Measurements from ENCODE around the gene TMEM212. TPM values are rescaled to one million over a fixed set of nuclear protein-coding genes. Genes with fewer than 3 reads are reported as not detected.

TMEM212 gene
- total and polyA plus RNA-seq, 9 of the 15 experiments (the other 6 are each of a cell fraction or from before 2014, with no cell fraction given): not detected

DNA sequence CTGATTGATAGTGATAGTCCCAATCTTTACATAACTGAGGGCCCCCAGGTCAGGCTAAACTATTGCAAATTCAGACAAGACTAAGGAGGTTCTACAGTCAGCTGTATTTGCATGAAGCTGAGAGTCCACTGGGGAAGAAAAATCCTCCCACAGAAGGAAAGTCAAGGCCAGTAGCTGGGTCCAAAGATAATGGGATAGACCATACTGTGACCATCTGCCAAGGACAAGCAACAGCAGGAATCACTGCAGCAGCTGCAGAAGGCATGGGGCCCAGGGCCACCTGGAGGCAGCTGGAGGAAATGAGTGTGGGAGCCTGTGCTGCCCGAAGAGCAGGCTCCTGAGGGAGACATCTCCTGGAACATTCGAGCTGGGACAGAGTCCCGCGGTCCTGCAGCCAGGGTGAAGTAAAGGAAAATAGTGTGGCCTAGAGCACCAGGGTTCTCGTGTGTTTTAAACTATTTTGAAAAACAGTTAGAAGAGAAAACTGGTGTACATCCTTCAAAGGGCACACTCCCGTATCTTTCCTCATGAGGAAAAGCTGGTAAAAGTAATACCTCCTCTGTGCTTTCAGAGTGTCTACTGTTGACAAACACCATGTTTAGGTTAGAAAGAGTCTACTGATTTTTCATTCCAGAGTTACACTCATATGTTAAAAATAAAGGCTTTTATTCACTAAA is 13.2 kb upstream of the TMEM212 start (continued):
- TF ChIP-seq, protein P1, sequence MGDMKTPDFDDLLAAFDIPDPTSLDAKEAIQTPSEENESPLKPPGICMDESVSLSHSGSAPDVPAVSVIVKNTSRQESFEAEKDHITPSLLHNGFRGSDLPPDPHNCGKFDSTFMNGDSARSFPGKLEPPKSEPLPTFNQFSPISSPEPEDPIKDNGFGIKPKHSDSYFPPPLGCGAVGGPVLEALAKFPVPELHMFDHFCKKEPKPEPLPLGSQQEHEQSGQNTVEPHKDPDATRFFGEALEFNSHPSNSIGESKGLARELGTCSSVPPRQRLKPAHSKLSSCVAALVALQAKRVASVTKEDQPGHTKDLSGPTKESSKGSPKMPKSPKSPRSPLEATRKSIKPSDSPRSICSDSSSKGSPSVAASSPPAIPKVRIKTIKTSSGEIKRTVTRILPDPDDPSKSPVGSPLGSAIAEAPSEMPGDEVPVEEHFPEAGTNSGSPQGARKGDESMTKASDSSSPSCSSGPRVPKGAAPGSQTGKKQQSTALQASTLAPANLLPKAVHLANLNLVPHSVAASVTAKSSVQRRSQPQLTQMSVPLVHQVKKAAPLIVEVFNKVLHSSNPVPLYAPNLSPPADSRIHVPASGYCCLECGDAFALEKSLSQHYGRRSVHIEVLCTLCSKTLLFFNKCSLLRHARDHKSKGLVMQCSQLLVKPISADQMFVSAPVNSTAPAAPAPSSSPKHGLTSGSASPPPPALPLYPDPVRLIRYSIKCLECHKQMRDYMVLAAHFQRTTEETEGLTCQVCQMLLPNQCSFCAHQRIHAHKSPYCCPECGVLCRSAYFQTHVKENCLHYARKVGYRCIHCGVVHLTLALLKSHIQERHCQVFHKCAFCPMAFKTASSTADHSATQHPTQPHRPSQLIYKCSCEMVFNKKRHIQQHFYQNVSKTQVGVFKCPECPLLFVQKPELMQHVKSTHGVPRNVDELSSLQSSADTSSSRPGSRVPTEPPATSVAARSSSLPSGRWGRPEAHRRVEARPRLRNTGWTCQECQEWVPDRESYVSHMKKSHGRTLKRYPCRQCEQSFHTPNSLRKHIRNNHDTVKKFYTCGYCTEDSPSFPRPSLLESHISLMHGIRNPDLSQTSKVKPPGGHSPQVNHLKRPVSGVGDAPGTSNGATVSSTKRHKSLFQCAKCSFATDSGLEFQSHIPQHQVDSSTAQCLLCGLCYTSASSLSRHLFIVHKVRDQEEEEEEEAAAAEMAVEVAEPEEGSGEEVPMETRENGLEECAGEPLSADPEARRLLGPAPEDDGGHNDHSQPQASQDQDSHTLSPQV (IDR thresholded peaks at IDR 0.05): peak; percentile 25; the same call in 1 of the 2 replicates
- TF ChIP-seq, protein P2, sequence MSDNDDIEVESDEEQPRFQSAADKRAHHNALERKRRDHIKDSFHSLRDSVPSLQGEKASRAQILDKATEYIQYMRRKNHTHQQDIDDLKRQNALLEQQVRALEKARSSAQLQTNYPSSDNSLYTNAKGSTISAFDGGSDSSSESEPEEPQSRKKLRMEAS (CRISPR knock-in tag; IDR thresholded peaks at IDR 0.05): peak; percentile 54; the same call in 1 of the 2 replicates
- TF ChIP-seq ZNF224 (CRISPR knock-in tag; IDR thresholded peaks at IDR 0.05): no peak
- TF ChIP-seq CC2D1A (IDR thresholded peaks at IDR 0.05): peak; percentile 38; the same call in 1 of the 2 replicates
- no peak for TF ChIP-seq ZNF830 (CRISPR knock-in tag; IDR thresholded peaks at IDR 0.05)
- TF ChIP-seq SMARCE1 (IDR thresholded peaks at IDR 0.05): no peak
- TF ChIP-seq KDM1A (IDR thresholded peaks at IDR 0.05): peak; percentile 87
- TF ChIP-seq, protein P3, sequence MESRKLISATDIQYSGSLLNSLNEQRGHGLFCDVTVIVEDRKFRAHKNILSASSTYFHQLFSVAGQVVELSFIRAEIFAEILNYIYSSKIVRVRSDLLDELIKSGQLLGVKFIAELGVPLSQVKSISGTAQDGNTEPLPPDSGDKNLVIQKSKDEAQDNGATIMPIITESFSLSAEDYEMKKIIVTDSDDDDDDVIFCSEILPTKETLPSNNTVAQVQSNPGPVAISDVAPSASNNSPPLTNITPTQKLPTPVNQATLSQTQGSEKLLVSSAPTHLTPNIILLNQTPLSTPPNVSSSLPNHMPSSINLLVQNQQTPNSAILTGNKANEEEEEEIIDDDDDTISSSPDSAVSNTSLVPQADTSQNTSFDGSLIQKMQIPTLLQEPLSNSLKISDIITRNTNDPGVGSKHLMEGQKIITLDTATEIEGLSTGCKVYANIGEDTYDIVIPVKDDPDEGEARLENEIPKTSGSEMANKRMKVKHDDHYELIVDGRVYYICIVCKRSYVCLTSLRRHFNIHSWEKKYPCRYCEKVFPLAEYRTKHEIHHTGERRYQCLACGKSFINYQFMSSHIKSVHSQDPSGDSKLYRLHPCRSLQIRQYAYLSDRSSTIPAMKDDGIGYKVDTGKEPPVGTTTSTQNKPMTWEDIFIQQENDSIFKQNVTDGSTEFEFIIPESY (CRISPR knock-in tag; IDR thresholded peaks at IDR 0.05): 0 out of 2 replicates have a peak, but pooled peaks have one; percentile 19
- TF ChIP-seq, protein P4, sequence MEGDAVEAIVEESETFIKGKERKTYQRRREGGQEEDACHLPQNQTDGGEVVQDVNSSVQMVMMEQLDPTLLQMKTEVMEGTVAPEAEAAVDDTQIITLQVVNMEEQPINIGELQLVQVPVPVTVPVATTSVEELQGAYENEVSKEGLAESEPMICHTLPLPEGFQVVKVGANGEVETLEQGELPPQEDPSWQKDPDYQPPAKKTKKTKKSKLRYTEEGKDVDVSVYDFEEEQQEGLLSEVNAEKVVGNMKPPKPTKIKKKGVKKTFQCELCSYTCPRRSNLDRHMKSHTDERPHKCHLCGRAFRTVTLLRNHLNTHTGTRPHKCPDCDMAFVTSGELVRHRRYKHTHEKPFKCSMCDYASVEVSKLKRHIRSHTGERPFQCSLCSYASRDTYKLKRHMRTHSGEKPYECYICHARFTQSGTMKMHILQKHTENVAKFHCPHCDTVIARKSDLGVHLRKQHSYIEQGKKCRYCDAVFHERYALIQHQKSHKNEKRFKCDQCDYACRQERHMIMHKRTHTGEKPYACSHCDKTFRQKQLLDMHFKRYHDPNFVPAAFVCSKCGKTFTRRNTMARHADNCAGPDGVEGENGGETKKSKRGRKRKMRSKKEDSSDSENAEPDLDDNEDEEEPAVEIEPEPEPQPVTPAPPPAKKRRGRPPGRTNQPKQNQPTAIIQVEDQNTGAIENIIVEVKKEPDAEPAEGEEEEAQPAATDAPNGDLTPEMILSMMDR (IDR thresholded peaks at IDR 0.05 in 2 of 3, conservative IDR thresholded peaks at IDR 0.05 in 1 of 3; ENCODE audit: insufficient read depth in 2 of 3, low read depth in 1 of 3, low read length in 3 of 3): peak; percentile 71 to 83 (median 75)
- TF ChIP-seq, protein P5, sequence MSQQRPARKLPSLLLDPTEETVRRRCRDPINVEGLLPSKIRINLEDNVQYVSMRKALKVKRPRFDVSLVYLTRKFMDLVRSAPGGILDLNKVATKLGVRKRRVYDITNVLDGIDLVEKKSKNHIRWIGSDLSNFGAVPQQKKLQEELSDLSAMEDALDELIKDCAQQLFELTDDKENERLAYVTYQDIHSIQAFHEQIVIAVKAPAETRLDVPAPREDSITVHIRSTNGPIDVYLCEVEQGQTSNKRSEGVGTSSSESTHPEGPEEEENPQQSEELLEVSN (IDR thresholded peaks at IDR 0.05; ENCODE audit: borderline replicate concordance in 1 of 2, extremely low read depth in 1 of 2, insufficient read depth in 1 of 2, insufficient read length in 1 of 2, low read depth in 1 of 2, low read length in 1 of 2, poor library complexity in 1 of 2, severe bottlenecking in 1 of 2): no peak
- 0 out of 2 replicates have a peak, but pooled peaks have one; percentile 12 for TF ChIP-seq BHLHE40 (IDR thresholded peaks at IDR 0.05; ENCODE audit: low read length)
- TF ChIP-seq SMAD4 (CRISPR knock-in tag; conservative IDR thresholded peaks at IDR 0.05): 0 out of 2 replicates have a peak, but pooled peaks have one; percentile 36
- TF ChIP-seq, protein P6, sequence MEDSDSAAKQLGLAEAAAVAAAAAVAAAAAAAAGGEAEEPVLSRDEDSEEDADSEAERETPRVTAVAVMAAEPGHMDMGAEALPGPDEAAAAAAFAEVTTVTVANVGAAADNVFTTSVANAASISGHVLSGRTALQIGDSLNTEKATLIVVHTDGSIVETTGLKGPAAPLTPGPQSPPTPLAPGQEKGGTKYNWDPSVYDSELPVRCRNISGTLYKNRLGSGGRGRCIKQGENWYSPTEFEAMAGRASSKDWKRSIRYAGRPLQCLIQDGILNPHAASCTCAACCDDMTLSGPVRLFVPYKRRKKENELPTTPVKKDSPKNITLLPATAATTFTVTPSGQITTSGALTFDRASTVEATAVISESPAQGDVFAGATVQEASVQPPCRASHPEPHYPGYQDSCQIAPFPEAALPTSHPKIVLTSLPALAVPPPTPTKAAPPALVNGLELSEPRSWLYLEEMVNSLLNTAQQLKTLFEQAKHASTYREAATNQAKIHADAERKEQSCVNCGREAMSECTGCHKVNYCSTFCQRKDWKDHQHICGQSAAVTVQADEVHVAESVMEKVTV (CRISPR knock-in tag; IDR thresholded peaks at IDR 0.05): peak; percentile 67
- TF ChIP-seq PPARD (CRISPR knock-in tag; IDR thresholded peaks at IDR 0.05): no peak
- TF ChIP-seq FOSL1 (tag; conservative IDR thresholded peaks at IDR 0.05): 0 out of 2 replicates have a peak, but pooled peaks have one; percentile 26
